Esophagus muscularis mucosa (tissue), 4 donors: ENCODE data around the gene ZNF580. TPM values are rescaled to one million over a fixed set of nuclear protein-coding genes. Genes with fewer than 3 reads are reported as not detected.
A peak's percentile ranks its signal among the peaks of the same experiment; 100 is the strongest.

ENCODE experiments used
- DNase-seq: peaks from one replicate; pipeline ENCODE4 v3.0.0-alpha.2; 2017; ENCODE audit errors: extremely low spot score
- H3K27ac ChIP-seq, 4 donors: fragments of 200-600 bp; sonication (generic); replicated peaks in 1 of 4; 1 replicate in 3 of 4; 2 replicates in 1 of 4; pipeline ENCODE4 v1.5.1; 2016 to 2019; ENCODE audit warnings: mild to moderate bottlenecking in 1 of 4
- H3K27me3 ChIP-seq, 4 donors: fragments of 200-600 bp; sonication (generic); one replicate each; pipeline versions ENCODE4 v1.5.1 to v1.6.0; 2016 to 2019
- H3K36me3 ChIP-seq, 4 donors: fragments of 200-600 bp; sonication (generic); one replicate each; pipeline ENCODE4 v1.5.1; 2016 to 2019
- H3K4me1 ChIP-seq, 4 donors: fragments of 200-600 bp; sonication (generic); one replicate each; pipeline ENCODE4 v1.5.1; 2016 to 2019
- H3K4me3 ChIP-seq, 4 donors: fragments of 200-600 bp; sonication (generic); 1 replicate in 2 of 4; 2 replicates in 2 of 4; pipeline ENCODE4 v1.5.1; 2016 to 2019; ENCODE audit warnings: mild to moderate bottlenecking in 4 of 4, moderate library complexity in 1 of 4
- H3K9me3 ChIP-seq, 4 donors: fragments of 200-600 bp; sonication (generic); 1 replicate in 3 of 4; 2 replicates in 1 of 4; pipeline ENCODE4 v1.5.1; 2016 to 2019
- CTCF ChIP-seq, 3 experiments: fragments of 200-600 bp in 2 of 3; fragments of 450-650 bp in 1 of 3; sonication (generic) in 2 of 3; IDR thresholded peaks; one replicate each; pipeline ENCODE4 v1.5.1; 2017 to 2019; ENCODE audit warnings: antibody characterized with exemption in 3 of 3, mild to moderate bottlenecking in 2 of 3, moderate library complexity in 1 of 3
- EP300 ChIP-seq: sonication (generic); formaldehyde crosslinking; IDR thresholded peaks from one replicate; pipeline ENCODE4 v1.6.1; 2017; ENCODE audit warnings: antibody characterized with exemption
- POLR2A ChIP-seq: fragments of 450-650 bp; IDR thresholded peaks from one replicate; pipeline ENCODE4 v1.6.1; 2017; ENCODE audit warnings: antibody characterized with exemption, moderate library complexity, mild to moderate bottlenecking, low read depth
- POLR2AphosphoS5 ChIP-seq, 2 donors: sonication (generic); formaldehyde crosslinking; IDR thresholded peaks; one replicate each; pipeline ENCODE4 v1.6.1; 2017; ENCODE audit warnings: antibody characterized with exemption in 2 of 2
- WGBS: methylation state at CpG from one replicate; pipeline ENCODE4 v1.1.5; 2018; 5-methylcytosine and 5-hydroxymethylcytosine counted together
- intact Hi-C: fragments of 100-400 bp; cut with DNase I; formaldehyde crosslinking; loops from one replicate; pipeline ENCODE4 v1.15.1; 2023
- total RNA-seq, 4 donors: library from RNA; depleted of rRNA; stranded (reverse); fragments of >200 nt; gene quantifications; one replicate each; pipeline versions ENCODE4 v1.1.0 to v1.2.1, GENCODE V29; 2016

Gene ZNF580
- total RNA-seq, 4 donors from 2014 or later: 38.3 to 66.8 (median 43.1) TPM

- WGBS: 81% methylated on average over 4 of the region's 4 CpGs
- no peak for DNase-seq
- peaks cover 9 to 59% (median 49%) of the 10 kb centered on the region in 4 donors for H3K36me3 ChIP-seq
- peaks cover 0 to 4% (median 0%) of the 10 kb centered on the region in 4 donors for H3K27me3 ChIP-seq
- intact Hi-C loops: no loop called here
- H3K4me3 ChIP-seq: no peak overlapping the region
- H3K4me1 ChIP-seq: peaks cover 0 to 10% (median 6%) of the 10 kb centered on the region in 4 donors
- TF ChIP-seq CTCF (IDR thresholded peaks at IDR 0.05): no peak
- H3K9me3 ChIP-seq: no peaks in the 10 kb centered on the region
- H3K27ac ChIP-seq: no peak overlapping the region
These were observed 45.7 kb upstream of the ZNF580 start for GRCh38 chr19:55594996-55595545.

GRCh38 chr19:55596304-55596703, 44.5 kb upstream of the ZNF580 start:
- intact Hi-C loops: no loop called here
- Histone ChIP-seq H3K9me3 (no peaks in the 10 kb centered on the region), H3K4me3 (no peak overlapping the region), H3K27me3 (no peaks in the 10 kb centered on the region), H3K36me3 (peaks cover 9 to 59% (median 49%) of the 10 kb centered on the region in 4 donors), H3K27ac (no peak overlapping the region), H3K4me1 (peaks cover 7 to 20% (median 13%) of the 10 kb centered on the region in 4 donors)
- DNase-seq: no peak
- WGBS: 97% methylated on average over 3 of the region's 3 CpGs
- TF ChIP-seq POLR2AphosphoS5 (IDR thresholded peaks at IDR 0.05) (no peak), CTCF (IDR thresholded peaks at IDR 0.05) (no peak), POLR2A (no peak), EP300 (no peak)

- peaks cover 7 to 32% (median 18%) of the 10 kb centered on the region in 4 donors for H3K4me1 ChIP-seq
- peak overlapping the region in 1 of 4 donors; percentile 97 for H3K27ac ChIP-seq
- TF ChIP-seq POLR2AphosphoS5 (IDR thresholded peaks at IDR 0.05) (no peak), POLR2A (no peak), CTCF (IDR thresholded peaks at IDR 0.05) (no peak), EP300 (no peak)
- H3K9me3 ChIP-seq: no peaks in the 10 kb centered on the region
- intact Hi-C loops: no loop called here
- H3K36me3 ChIP-seq: peaks cover 9 to 55% (median 40%) of the 10 kb centered on the region in 4 donors
- WGBS: 95% methylated on average over 29 of the region's 30 CpGs
- H3K27me3 ChIP-seq: no peaks in the 10 kb centered on the region
- H3K4me3 ChIP-seq: no peak overlapping the region
- DNase-seq: no peak
These were observed 43.3 kb upstream of the ZNF580 start for GRCh38 chr19:55597501-55597921.

GRCh38 chr19:55598034-55598433, 42.8 kb upstream of the ZNF580 start:
- H3K4me3 ChIP-seq: no peak overlapping the region
- intact Hi-C loops: no loop called here
- H3K27me3 ChIP-seq: no peaks in the 10 kb centered on the region
- 83% methylated on average over 9 of the region's 9 CpGs for WGBS
- H3K27ac ChIP-seq: peak overlapping the region in 3 of 4 donors; percentile 96 to 98 (median 97)
- TF ChIP-seq POLR2A (no peak), CTCF (IDR thresholded peaks at IDR 0.05) (no peak), POLR2AphosphoS5 (IDR thresholded peaks at IDR 0.05) (no peak), EP300 (no peak)
- H3K4me1 ChIP-seq: peaks cover 7 to 32% (median 18%) of the 10 kb centered on the region in 4 donors
- H3K9me3 ChIP-seq: no peaks in the 10 kb centered on the region
- DNase-seq: no peak
- peaks cover 9 to 51% (median 37%) of the 10 kb centered on the region in 4 donors for H3K36me3 ChIP-seq
